Endometrial microvascular endothelial cells (primary cell): Measurements from ENCODE around the gene ETV6. TPM values are rescaled to one million over a fixed set of nuclear protein-coding genes. Genes with fewer than 3 reads are reported as not detected.
"Not testable (repeated sequence)": the region's sequence is repeated elsewhere in the genome, so short reads cannot be mapped to it uniquely, and the experiment has no call there.

Experiments
- in situ Hi-C: cut with HindIII; loops from 2 replicates; pipeline ENCODE4 v1.10.0; 2017; ENCODE audit warnings: low sequenced_read_pairs, low pct_unique_long_range_greater_than_20kb; ENCODE audit errors: inconsistent ontology term
- total RNA-seq: library from RNA; depleted of rRNA; stranded (reverse); fragments of >200 nt; gene quantifications from one replicate; pipeline ENCODE4 v1.2.3, GENCODE V29; 2015; ENCODE audit errors: inconsistent ontology term

The ETV6 gene
- total RNA-seq, 1 donor from 2014 or later = 12.6 TPM

DNA sequence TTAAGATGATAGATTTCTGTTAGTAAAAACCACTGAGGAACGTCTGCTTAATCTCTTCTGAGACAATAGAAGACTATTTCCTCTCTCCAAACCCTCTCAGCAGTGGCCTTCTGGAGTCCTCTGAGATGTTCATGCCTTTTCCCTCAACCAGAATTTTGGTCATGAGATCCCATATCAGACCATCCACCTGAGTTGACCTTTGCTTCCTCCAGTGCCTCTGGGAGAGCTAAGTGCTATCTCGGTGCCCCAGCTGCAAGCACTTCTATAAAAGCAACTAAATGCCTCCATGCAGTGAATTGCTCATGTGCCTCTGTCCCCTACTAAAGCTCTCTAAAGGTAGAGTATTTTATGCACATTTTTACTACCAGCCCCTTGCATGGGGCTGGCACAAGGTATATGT is 248.4 kb downstream of the ETV6 start:
- in situ Hi-C loops = no loop called here

DNA sequence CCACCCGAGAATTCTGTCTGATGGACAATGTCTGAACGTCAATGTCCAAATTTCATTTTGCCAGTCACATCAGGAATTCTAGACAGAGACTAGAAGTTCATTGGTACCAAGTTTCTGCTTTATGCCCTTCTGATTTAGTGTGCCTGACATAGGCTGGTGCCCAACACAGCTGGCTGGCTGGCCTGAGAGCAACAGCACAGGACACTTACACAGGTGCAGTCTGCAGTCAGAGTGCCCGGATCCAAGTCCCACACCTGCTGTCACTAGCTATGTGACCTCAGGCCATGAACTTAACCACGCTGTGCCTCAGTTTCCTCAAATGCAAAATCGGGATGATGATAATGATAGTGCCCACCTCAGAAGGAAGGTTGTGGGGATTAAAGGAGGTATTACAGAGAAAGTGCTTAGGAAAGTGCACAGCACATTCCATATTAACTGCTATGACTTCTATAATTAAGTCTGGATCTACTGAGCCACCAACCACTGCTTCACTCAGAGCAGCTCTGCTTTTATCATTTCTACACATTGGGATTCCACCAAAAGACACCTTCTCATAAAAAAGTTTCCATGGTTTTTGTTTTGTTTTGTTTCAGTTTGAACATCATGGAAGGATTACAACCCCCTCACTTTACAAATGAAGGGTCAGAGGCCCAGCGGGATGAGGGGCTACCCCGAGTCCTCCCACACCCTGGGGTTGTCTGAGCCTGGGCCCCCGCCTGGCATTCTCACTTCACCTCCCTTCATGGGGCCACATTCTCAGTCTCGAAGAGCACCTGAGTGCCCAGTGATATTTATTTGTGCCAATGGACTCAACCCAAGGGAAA is 252.4 kb downstream of the ETV6 start:
- in situ Hi-C loops = no loop called here

DNA sequence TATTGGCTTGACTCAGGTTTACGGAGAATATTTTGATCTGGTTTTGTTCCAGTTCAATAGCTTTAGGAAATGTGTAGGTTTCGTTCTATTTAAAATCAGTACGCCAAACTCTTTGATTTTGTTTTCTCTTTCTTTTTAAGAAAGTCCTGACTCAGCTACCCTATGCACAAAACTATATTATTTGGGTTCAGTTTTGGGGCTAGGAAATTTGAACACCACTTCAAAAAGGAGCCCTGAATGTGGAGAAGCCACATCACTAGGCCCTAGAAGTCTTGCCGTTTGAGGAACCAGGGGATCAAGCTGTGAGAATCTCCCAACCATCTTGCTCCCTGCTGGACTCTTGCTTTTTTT is 253.0 kb downstream of the ETV6 start:
- in situ Hi-C loops = no loop called here

DNA sequence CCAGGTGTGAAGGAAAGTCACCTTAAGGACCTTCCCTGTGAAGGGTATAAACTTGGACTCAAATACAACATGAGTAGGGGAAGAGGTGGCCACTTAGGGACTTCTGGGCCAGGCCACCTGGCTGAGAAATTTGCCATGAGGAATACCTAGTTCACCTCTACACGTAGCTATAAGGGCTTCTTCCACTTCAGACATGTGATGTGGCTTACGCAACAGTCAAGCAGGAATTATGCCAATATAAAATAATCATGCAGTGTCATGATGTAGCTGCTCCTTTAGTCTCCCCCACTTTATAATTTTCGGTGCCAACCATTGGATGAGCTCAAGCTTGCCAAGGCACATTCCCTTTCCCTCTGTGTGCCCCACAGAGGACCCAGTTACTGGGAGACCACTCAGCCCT is 254.7 kb downstream of the ETV6 start:
- in situ Hi-C loops = no loop called here

DNA sequence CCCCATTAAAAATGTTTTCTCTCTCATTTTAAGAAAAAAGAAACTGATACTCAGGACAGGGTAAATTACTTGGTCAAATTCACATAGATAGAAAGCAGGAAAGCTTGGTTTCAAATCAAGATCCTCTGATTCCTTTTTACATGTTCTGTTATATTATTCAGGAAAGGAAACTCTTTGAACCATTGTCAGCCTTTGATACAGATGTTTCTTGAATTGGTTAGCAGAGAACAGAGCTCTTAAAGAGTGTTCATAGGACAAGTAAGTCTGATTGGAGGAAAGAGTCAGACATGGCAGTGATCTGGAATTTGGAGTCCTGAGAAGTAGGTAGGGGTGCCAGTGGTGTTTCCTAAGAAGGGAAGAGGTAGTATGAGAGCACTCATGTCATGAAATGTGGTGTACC is 256.1 kb downstream of the ETV6 start:
- in situ Hi-C loops = no loop called here

DNA sequence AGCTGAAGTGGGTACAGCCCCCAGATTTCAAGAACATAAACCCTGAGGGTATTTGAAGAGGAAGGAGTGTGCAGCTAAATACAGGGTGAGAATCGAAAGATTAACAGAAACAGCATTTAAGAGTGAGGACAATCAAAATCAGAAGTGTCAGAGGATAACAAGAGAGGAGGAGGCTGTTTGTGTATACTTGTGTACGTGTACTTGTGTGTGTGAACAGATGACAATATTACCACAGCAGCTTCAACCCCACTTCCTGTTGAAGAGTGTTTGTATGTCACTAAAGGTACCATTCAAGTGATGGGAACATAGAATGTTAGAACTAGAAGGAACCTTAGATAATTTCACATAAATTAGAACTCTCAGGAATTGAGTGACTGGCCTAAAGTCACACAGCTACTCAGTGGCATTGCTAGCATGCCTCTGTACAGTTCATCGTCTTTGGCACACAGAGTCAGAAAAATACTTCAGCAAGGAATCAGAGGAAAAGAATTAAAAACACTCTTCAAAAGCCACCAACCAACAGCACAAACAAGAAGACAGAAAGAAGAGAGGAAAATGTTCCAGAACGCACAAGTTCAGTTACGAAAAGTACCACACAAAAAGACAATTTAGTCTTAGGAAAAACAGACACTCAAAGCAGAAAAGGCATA is 256.9 kb downstream of the ETV6 start:
- in situ Hi-C loops = no loop called here

DNA sequence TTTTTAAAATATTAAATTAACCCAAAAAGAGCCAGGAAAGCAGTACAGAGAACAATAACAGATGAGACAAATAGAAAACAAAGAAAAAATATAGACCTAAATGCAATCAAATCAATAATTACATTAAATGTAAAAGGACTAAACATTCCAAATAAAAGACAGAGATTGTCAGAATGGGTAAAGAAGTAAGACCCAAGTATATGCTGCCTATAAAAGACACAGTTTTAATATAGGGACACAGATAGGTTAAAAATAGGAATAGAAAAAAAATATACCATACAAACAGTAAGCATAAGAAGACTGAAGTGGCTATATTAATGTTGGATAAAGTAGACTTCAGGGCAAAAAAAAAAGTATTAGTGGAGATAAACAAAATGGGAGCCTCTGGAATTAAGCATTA is 258.2 kb downstream of the ETV6 start:
- in situ Hi-C loops = no loop called here

DNA sequence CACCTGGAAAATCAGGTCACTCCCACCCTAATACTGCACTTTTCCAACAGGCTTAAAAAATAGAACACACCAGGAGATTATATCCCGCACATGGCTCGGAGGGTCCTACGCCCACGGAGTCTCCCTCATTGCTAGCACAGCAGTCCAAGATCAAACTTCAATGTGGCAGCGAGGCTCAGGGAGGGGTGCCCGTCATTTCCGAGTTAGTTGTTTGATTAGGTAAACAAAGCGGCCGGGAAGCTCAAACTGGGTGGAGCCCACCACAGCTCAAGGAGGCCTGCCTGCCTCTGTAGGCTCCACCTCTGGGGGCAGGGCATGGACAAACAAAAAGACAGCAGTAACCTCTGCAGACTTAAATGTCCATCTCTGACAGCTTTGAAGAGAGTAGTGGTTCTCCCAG is 259.9 kb downstream of the ETV6 start:
- in situ Hi-C loops = not testable (repeated sequence)

DNA sequence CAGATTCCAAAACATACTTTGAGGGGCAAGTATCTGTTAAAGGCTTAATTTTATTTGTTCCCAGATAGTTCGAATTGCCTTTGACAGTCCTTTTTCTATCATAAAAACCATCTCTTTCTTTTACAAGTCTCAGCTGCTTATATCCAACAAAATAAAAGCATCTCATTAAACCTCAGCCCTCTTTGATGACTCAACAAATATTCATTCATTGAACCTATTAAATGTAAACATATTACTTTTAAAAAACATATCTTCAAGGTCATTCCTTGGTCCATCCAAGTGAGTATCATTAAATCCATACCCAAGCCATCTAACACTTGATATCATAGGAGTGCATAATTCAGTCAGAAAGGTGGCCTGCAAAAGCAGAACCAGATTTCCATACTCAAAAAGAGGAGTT is 266.6 kb downstream of the ETV6 start:
- in situ Hi-C loops = no loop called here

DNA sequence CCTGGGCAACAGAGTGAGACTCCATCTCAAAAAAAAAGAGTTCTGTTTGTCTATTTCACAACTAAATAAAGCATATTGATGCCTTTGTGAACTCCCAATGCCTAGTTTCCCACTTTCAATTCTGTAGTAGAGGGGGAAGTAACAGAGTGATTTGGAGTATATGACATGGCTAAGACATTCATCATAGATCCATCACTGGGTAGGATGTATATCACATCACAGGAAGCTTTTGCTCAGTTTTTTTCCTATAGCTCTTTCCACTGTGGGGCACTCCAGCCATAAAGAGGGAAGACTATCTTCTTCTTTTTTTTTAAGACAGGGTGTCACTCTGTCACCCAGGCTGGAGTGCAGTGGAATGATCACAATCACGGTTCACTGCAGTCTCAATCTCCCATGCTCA is 267.3 kb downstream of the ETV6 start:
- in situ Hi-C loops = no loop called here

DNA sequence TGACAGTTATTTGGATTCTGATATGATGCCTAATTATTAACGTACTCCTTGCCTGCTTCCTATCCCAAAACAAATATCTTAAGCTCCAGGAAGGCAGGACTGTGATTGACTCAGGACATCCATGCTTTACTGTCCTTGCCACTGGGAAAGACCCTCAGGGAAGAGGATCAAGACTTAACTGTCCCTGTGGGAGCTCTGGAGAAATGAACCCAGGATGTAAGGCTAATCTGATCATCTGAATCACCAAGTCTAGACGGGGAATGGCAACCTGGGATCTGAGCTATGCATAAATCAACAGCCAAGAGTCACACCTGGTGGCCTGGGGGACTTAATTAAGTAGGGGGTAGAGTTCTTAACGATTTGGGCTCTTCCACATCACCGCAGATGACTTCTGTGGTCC is 268.0 kb downstream of the ETV6 start:
- in situ Hi-C loops = no loop called here

DNA sequence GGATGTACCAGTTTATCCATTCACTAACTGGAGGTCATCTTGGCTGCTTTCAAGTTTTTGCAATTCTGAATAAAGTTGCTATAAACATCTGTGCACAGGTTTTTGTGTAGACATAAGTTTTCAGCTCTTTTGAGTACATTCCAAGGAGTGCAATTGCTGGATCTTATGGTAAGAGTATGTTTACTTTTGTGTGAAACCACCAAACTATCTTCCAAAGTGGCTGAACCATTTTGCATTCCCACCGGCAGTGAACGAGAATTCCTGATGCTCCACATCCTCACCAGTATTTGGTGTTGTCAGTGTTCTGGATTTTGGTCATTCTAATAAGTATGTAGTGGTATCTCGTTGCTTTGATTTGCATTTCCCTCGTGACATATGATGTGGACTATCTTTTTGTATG is 270.8 kb downstream of the ETV6 start:
- in situ Hi-C loops = no loop called here

DNA sequence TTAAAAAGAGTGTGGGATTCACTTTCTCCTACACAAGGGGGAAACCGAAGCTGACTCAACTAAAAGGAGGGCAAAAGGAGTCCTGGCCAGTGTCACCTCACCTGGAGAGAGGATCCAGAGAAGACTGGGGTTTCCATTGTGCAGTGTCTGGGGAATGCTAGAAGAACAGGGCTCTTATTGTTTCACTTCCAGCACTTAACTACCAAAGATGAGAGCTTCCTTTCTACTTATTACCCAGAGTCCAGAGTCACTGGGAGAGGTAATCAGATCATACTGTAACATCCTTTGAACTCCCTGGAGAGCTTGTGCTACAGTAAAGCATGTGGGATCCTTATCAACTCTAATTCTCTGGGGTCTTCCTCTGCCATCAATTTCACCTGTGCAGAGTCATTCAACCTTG is 272.9 kb downstream of the ETV6 start:
- in situ Hi-C loops = no loop called here

DNA sequence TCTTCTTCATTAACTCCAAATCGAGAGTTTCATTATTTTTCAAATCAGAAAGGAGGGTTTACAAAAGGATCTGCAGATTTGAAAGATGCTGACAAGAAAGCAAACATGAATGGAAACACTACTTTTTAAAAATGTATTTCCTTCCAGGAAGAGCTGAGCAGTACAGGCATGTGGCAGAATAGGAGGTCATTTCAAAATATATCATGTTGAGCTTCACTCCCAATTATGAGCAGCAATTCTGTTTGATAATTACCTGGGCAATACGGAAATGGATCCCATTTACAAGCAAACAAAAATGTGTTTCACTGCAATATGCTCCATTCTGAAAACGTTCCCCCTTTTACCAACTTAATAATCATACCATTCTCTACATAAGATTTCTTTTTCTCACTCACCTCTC is 273.6 kb downstream of the ETV6 start:
- in situ Hi-C loops = no loop called here

DNA sequence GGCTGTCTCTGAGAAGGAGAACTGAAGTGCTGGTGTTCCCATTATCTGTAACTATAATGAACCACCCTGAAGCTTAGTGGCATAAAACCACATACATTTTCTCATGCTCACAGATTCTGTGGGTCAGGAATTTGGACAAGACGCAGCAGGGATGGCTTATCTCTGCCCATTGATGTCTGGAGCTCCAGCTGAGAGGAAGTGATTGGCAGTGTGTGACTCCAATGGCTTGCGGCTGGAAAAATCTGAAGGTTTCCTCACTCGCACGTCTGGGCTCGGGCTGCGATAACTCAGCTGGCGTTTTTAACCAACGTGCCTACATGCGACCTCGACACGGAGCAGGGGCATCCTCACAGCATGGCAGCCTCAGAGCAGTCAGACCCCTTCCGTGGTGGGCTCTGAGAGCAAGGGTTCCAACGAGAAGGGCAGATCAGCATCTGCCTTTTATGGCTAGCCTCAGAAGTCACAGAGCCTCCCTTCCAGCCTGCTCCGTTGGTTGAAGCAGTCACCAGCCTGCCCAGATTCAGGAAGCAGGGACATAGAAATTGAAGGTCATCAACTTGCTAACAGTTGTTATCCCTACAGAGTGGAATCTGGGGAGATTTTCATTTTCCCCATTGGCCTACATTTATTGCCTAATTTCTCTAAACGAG is 277.9 kb downstream of the ETV6 start:
- in situ Hi-C loops = no loop called here

DNA sequence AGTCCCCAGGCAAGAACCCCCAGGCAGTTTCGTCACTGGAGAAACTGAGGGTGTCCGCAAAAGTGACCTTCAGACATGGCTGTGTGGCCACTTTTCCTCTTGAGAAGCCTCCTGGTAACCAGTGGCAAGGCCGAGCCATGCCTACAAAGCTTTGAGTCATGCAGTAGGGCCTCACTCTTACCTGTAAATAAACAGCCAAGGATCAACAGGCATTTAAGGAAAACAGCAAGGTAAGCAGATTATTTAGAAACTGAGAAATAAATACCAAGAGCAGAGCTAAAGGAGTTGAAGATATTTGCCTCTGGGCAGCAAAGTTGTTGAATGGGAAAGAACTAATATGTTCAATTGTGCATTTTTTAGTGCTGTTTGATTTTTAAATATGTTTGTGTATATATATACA is 280.2 kb downstream of the ETV6 start:
- in situ Hi-C loops = no loop called here

DNA sequence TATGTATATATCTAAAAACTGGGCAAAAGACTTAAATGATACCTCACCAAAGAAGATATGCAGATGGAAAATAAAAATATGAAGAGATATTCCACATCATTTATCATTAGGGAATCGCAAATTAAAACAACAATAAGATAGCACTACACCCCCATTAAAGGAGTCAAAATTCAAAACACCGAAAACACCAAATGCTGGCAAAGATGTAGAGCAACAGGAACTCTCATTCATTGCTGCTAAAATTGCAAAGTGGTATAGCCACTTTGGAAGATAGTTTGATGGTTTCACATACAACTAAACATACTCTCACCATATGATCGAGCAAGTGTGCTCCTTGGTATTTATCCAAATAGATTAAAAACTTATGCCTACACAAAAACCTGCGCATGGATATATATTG is 289.7 kb downstream of the ETV6 start:
- in situ Hi-C loops = no loop called here

DNA sequence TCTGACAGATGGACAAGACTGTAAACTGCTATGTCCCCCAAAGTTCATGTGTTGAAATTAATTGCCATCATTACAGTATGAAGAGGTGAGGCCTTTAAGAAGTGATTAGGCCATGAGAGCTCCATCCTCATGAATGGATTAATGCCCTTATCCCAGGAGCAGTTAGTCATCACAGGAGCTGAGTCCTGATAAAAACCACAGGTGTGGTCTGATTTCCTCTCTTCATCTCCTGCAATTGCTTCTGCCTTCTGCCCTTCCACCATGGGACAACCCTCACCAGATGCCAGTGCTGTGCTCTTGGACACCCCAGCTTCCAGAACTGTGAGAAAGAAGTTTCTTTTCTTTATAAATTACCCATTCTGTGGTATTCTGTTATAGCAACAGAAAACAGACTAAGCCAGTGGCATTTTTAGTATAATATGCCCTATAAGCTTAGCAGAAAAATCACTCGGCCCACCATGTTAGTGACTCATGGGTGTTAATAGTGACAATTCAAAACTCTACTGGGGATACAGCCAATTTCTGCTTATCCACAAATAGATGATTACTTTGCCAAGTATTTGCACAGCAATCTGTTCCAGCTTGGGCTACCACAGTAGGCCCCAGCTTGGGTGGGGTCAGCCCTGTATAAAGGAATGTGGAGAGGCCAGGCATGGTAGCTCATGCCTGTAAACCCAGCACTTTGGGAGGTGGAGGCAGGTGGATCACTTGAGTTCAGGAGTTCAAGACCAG is 292.3 kb downstream of the ETV6 start:
- in situ Hi-C loops = no loop called here

DNA sequence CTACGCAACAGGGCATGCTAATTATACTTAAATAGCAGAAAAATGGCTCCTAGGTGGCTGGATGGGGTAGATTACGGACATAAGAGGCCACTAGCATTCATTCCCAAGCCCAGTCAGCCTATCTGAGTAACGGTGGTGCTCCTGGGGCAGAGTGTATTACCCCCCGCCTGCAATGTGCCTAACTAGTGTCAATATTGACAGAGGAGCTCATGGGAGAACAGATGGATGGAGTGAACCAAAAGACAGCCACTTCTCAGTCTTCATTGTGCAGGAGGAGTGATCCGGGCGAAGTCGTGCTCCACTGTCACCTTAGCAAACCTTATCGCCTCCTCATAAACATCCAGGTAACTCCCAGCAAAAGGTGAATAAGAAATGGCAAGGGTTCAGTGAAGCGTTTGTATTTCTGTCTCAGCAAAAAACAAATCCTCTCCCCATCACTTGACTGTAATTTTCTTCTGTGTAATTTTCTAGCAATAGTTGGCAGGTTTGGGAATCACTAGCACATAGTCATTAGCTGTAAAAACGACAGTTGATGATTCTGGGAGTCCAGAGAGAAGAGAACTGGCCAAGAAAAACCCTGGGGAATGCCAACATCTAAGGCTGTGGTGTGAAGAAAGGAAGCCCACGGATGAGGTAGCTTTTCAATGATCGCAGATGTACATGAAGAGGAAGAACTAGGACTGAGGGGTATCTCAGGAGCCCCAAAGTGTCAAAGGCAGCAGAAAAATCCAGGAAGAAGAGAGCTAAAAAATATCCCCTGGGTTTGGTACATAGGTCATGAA is 294.6 kb downstream of the ETV6 start:
- in situ Hi-C loops = no loop called here
